Measurements from ENCODE around the gene ACTRT2.

Gene ACTRT2

DNA sequence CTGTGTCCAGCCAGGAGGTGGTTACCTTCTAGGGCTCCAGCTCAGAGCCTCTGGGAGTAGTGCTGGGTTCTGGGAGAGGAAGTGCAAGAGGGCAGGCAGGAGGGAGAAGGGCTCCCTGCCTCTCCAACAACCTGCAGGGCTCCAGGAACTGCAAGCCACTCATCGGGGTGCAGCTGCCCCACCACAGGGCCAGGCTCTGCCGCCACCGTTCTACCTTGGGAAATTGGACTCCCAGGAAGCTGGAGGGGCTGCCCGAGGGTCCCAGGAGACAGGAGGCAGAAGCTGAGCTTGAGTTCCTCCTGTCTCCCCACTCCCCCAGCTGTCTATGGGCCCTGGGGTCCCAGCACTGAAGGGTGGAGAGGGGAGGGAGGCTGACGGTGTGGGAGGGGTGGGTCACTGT lies 40.3 kb downstream of the ACTRT2 start:
- no peak overlapping the region for H3K9ac ChIP-seq (ENCODE audit: low read length)
- H3K27ac ChIP-seq (ENCODE audit: low read depth, low read length) = no peak overlapping the region
- H3K9me3 ChIP-seq (ENCODE audit: control insufficient read depth, insufficient read depth, low read depth, low read length) = no peaks in the 10 kb centered on the region
- H3K4me1 ChIP-seq (ENCODE audit: control insufficient read depth, insufficient read depth, low read length) = peaks cover 13% of the 10 kb centered on the region; the same call in 1 of the 2 replicates
- H3K36me3 ChIP-seq (ENCODE audit: control insufficient read depth, insufficient read depth, low read length) = no peaks in the 10 kb centered on the region
- H3K4me3 ChIP-seq (ENCODE audit: low read depth, low read length) = no peak overlapping the region
- H3K27me3 ChIP-seq (ENCODE audit: control insufficient read depth, insufficient read depth, low read length) = peaks cover 99% of the 10 kb centered on the region

DNA sequence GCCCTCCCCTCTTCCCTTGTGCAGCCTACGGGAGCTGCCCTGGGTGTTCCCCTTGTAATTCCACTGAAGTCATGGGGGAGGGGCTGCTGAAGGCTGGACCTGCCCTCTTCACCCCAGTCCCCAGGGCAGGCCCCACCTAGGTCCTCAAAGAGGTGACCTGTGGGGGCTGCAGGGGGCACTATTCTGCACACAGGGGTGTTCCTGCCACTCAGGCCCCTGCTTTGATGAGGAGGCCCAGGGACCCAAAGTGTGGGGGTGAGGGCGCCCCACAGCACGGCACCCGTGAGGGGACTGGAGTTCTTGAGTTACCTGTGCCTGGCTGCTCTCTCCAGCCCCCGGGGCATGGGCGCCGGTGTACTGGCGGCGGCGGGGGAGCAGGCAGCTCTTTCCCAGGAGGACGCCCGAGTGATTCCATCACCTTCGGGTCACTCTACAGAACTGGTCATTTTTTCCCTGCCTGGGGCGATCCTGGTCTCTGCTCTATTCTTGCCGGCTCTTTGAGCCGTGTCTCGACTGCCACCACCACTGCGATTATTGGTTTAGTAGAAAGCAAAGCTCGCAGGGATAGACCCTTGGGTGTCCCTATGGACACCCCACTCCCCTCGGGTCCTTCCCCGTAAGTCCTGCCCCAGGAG lies 40.8 kb downstream of the ACTRT2 start:
- peaks cover 13% of the 10 kb centered on the region; the same call in 1 of the 2 replicates for H3K4me1 ChIP-seq (ENCODE audit: control insufficient read depth, insufficient read depth, low read length)
- H3K27ac ChIP-seq (ENCODE audit: low read depth, low read length) = no peak overlapping the region
- no peaks in the 10 kb centered on the region for H3K9me3 ChIP-seq (ENCODE audit: control insufficient read depth, insufficient read depth, low read depth, low read length)
- H3K36me3 ChIP-seq (ENCODE audit: control insufficient read depth, insufficient read depth, low read length) = no peaks in the 10 kb centered on the region
- H3K4me3 ChIP-seq (ENCODE audit: low read depth, low read length) = peak overlapping the region; percentile 60
- peaks cover 99% of the 10 kb centered on the region for H3K27me3 ChIP-seq (ENCODE audit: control insufficient read depth, insufficient read depth, low read length)
- no peak overlapping the region for H3K9ac ChIP-seq (ENCODE audit: low read length)

DNA sequence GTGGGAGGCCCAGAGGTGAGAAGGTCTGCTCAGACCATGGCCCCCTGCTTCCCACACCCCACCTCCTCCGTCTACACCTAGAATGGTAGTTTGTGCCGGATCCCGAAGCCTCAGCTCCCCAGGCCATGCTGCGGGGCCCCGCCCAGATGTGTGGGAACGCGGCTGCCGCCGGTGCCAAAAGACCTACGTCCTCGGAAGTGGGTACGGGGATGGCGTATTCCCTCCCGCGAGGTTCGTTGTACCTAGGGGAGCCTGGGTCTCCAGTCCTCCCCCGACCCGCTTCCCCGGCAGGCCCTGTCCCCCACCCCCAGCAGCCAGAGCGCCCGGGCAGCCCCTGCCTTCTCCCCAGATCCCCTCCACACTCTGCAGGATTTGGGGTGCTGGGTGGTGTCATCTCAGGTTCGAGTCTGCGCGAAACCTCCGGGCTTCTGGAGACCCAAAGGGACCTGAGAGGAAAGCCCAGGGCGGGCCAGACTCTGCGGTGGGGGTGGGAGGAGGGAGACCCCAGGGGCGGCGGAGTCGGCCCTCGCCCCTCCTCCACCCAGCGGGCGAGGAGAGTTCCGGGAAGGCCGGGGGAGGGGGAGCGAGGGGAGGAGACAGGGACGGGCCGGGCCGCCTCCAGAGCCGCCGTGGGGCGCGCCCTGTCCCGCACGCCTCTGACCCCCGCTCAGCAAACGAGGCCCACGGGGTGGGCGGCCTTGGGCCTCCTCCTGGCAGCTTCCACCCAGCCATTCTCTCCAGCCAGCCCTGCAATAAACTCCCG lies 41.5 kb downstream of the ACTRT2 start:
- Histone ChIP-seq H3K9ac (ENCODE audit: low read length) (no peak overlapping the region), H3K4me1 (ENCODE audit: control insufficient read depth, insufficient read depth, low read length) (peaks cover 13% of the 10 kb centered on the region; the same call in 1 of the 2 replicates), H3K4me3 (ENCODE audit: low read depth, low read length) (peak overlapping the region; percentile 60), H3K36me3 (ENCODE audit: control insufficient read depth, insufficient read depth, low read length) (no peaks in the 10 kb centered on the region), H3K9me3 (ENCODE audit: control insufficient read depth, insufficient read depth, low read depth, low read length) (no peaks in the 10 kb centered on the region), H3K27me3 (ENCODE audit: control insufficient read depth, insufficient read depth, low read length) (peaks cover 99% of the 10 kb centered on the region), H3K27ac (ENCODE audit: low read depth, low read length) (no peak overlapping the region)

- Histone ChIP-seq H3K27me3 (ENCODE audit: control insufficient read depth, insufficient read depth, low read length) (peaks cover 99% of the 10 kb centered on the region), H3K9ac (ENCODE audit: low read length) (no peak overlapping the region)
These were observed 42.4 kb downstream of the ACTRT2 start for GRCh38 chr1:3063379-3064295.

DNA sequence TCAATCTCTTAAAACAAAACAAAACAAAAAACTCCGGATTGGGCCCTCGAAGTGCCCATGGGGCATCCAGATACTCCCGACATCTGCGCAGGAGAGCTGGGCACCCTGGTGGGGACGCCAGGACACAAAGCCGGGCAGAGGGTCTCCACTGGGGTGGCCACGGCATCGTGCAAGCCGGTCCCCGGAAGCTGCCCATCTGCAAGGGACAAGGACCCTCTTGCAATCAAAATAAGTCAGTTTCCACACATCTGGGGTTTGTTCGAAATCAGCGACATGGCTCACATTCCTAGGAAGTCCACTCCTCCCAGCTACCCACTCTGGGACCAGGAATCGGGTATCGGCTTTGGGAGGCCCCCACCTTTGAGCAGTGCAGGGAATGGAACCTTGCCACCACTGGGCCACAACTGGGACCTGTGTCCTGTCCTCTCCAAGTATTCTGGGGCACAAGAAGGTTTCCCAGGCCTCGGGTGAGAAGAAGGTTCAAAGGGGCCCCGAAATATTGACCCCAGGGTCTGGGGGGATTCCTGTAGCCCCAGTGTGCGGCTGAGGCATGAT lies 43.1 kb downstream of the ACTRT2 start:
- peak overlapping the region; percentile 60; the same call in 1 of the 2 replicates for H3K4me3 ChIP-seq (ENCODE audit: low read depth, low read length)
- peaks cover 97% of the 10 kb centered on the region for H3K27me3 ChIP-seq (ENCODE audit: control insufficient read depth, insufficient read depth, low read length)
- no peak overlapping the region for H3K9ac ChIP-seq (ENCODE audit: low read length)
- no peaks in the 10 kb centered on the region for H3K9me3 ChIP-seq (ENCODE audit: control insufficient read depth, insufficient read depth, low read depth, low read length)
- H3K4me1 ChIP-seq (ENCODE audit: control insufficient read depth, insufficient read depth, low read length) = peaks cover 13% of the 10 kb centered on the region; the same call in 1 of the 2 replicates
- no peak overlapping the region for H3K27ac ChIP-seq (ENCODE audit: low read depth, low read length)
- H3K36me3 ChIP-seq (ENCODE audit: control insufficient read depth, insufficient read depth, low read length) = no peaks in the 10 kb centered on the region

More at GRCh38 chr1:3063379-3064295, 42.4 kb downstream of the ACTRT2 start:
- Histone ChIP-seq H3K36me3 (ENCODE audit: control insufficient read depth, insufficient read depth, low read length) (no peaks in the 10 kb centered on the region), H3K27ac (ENCODE audit: low read depth, low read length) (no peak overlapping the region), H3K9me3 (ENCODE audit: control insufficient read depth, insufficient read depth, low read depth, low read length) (no peaks in the 10 kb centered on the region), H3K4me1 (ENCODE audit: control insufficient read depth, insufficient read depth, low read length) (peaks cover 13% of the 10 kb centered on the region; the same call in 1 of the 2 replicates), H3K4me3 (ENCODE audit: low read depth, low read length) (peak overlapping the region; percentile 60)

- H3K27ac ChIP-seq (ENCODE audit: low read depth, low read length) = no peak overlapping the region
- H3K4me3 ChIP-seq (ENCODE audit: low read depth, low read length) = no peak overlapping the region
- H3K4me1 ChIP-seq (ENCODE audit: control insufficient read depth, insufficient read depth, low read length) = peaks cover 13% of the 10 kb centered on the region; the same call in 1 of the 2 replicates
- H3K27me3 ChIP-seq (ENCODE audit: control insufficient read depth, insufficient read depth, low read length) = peaks cover 96% of the 10 kb centered on the region
- H3K9me3 ChIP-seq (ENCODE audit: control insufficient read depth, insufficient read depth, low read depth, low read length) = no peaks in the 10 kb centered on the region
- H3K36me3 ChIP-seq (ENCODE audit: control insufficient read depth, insufficient read depth, low read length) = no peaks in the 10 kb centered on the region
- H3K9ac ChIP-seq (ENCODE audit: low read length) = no peak overlapping the region
These were observed 43.6 kb downstream of the ACTRT2 start for GRCh38 chr1:3064901-3065300.

DNA sequence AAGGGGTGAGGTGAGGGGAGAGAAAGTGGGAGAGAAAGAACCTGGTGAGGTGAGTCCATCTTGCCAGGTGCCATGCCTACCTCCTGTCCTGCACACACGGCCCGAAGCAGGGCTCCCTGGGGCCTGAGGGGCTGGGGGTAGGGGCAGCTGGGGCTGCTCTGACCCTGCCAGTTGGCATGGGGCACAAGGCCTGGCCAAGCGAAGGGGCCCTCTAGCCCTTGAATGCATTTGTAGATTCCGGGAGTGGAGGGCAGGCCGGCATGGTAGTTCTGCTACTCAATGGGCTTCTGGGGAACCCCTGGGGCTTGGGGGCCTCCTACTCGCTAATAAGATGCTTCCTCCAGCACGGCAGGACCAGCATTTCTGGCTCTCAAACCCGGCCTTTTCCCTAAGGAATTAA lies 44.1 kb downstream of the ACTRT2 start:
- Histone ChIP-seq H3K27ac (ENCODE audit: low read depth, low read length) (no peak overlapping the region), H3K4me3 (ENCODE audit: low read depth, low read length) (no peak overlapping the region), H3K36me3 (ENCODE audit: control insufficient read depth, insufficient read depth, low read length) (no peaks in the 10 kb centered on the region), H3K27me3 (ENCODE audit: control insufficient read depth, insufficient read depth, low read length) (peaks cover 96% of the 10 kb centered on the region), H3K9ac (ENCODE audit: low read length) (no peak overlapping the region), H3K9me3 (ENCODE audit: control insufficient read depth, insufficient read depth, low read depth, low read length) (no peaks in the 10 kb centered on the region), H3K4me1 (ENCODE audit: control insufficient read depth, insufficient read depth, low read length) (peaks cover 13% of the 10 kb centered on the region; the same call in 1 of the 2 replicates)

DNA sequence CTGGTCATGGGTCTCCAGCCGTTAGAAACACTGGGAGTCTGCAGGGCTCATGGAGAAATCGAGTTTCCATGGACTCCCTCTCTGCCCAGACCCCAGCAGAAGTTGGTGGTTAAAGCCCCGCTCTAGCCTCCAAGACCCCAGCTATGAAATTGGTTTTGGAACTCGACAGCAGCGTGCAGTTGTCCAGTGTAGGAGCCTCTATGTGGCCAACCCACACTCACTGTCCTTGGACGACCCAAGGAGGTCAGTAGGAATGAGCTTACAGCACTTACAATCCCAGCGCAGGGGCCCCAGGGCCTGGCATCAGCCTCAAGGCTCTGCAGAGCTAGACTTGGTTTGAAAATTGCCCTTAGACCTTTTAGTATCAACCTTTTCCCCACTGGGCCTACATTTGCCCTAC lies 44.5 kb downstream of the ACTRT2 start:
- Histone ChIP-seq H3K4me3 (ENCODE audit: low read depth, low read length) (no peak overlapping the region), H3K27me3 (ENCODE audit: control insufficient read depth, insufficient read depth, low read length) (peaks cover 96% of the 10 kb centered on the region), H3K9me3 (ENCODE audit: control insufficient read depth, insufficient read depth, low read depth, low read length) (no peaks in the 10 kb centered on the region)

GRCh38 chr1:3066250-3066711 lies 45.0 kb downstream of the ACTRT2 start:
- Histone ChIP-seq H3K9me3 (ENCODE audit: control insufficient read depth, insufficient read depth, low read depth, low read length) (no peaks in the 10 kb centered on the region), H3K27ac (ENCODE audit: low read depth, low read length) (no peak overlapping the region), H3K36me3 (ENCODE audit: control insufficient read depth, insufficient read depth, low read length) (no peaks in the 10 kb centered on the region), H3K4me1 (ENCODE audit: control insufficient read depth, insufficient read depth, low read length) (peaks cover 18% of the 10 kb centered on the region; the same call in 1 of the 2 replicates), H3K9ac (ENCODE audit: low read length) (no peak overlapping the region), H3K4me3 (ENCODE audit: low read depth, low read length) (no peak overlapping the region), H3K27me3 (ENCODE audit: control insufficient read depth, insufficient read depth, low read length) (peaks cover 96% of the 10 kb centered on the region)

More for the DNA sequence above, 44.5 kb downstream of the ACTRT2 start:
- no peak overlapping the region for H3K9ac ChIP-seq (ENCODE audit: low read length)
- H3K36me3 ChIP-seq (ENCODE audit: control insufficient read depth, insufficient read depth, low read length) = no peaks in the 10 kb centered on the region
- H3K27ac ChIP-seq (ENCODE audit: low read depth, low read length) = no peak overlapping the region
- H3K4me1 ChIP-seq (ENCODE audit: control insufficient read depth, insufficient read depth, low read length) = peaks cover 14% of the 10 kb centered on the region; the same call in 1 of the 2 replicates

DNA sequence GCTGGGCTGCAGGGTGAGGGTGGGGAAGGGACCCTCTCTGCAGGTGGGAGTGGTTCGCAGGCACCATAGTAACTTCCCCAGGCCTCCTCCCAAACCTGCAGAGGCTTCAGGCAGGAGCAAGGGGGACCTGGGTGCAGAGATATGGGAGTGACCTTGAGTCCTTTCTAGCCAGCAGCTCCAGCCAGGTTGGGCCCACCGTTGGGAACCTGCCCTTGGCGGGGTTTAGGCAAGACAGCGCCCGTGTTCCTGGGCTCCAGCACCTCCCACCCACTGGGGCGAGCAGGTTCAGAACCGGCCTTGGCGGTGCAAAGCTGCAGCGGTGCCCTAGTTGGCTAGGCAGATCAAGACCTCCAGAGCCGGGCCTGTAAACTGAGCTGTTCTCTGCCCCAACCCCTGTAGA lies 45.6 kb downstream of the ACTRT2 start:
- no peaks in the 10 kb centered on the region for H3K36me3 ChIP-seq (ENCODE audit: control insufficient read depth, insufficient read depth, low read length)
- H3K27me3 ChIP-seq (ENCODE audit: control insufficient read depth, insufficient read depth, low read length) = peaks cover 96% of the 10 kb centered on the region
- no peaks in the 10 kb centered on the region for H3K9me3 ChIP-seq (ENCODE audit: control insufficient read depth, insufficient read depth, low read depth, low read length)
- H3K4me1 ChIP-seq (ENCODE audit: control insufficient read depth, insufficient read depth, low read length) = peaks cover 16% of the 10 kb centered on the region; the same call in 1 of the 2 replicates
- no peak overlapping the region for H3K9ac ChIP-seq (ENCODE audit: low read length)
- H3K4me3 ChIP-seq (ENCODE audit: low read depth, low read length) = no peak overlapping the region
- no peak overlapping the region for H3K27ac ChIP-seq (ENCODE audit: low read depth, low read length)
